Gastrocnemius medialis (tissue), 4 donors: Measurements from ENCODE around the gene VWA3B.
"Not testable (repeated sequence)": the region's sequence is repeated elsewhere in the genome, so short reads cannot be mapped to it uniquely, and the experiment has no call there.

Experiments used
- CTCF ChIP-seq, 5 experiments: fragments of 450-650 bp in 3 of 5; fragments of 200-600 bp in 2 of 5; sonication (generic) in 2 of 5; IDR thresholded peaks in 4 of 5; conservative IDR thresholded peaks in 1 of 5; 1 replicate in 4 of 5; 2 replicates in 1 of 5; pipeline ENCODE4 v1.5.1; 2016 to 2019; ENCODE audit warnings: antibody characterized with exemption in 5 of 5, mild to moderate bottlenecking in 3 of 5, moderate library complexity in 3 of 5
- POLR2A ChIP-seq, 2 donors: fragments of 450-650 bp; IDR thresholded peaks; one replicate each; pipeline ENCODE4 v1.6.1; 2017; ENCODE audit warnings: antibody characterized with exemption in 2 of 2, mild to moderate bottlenecking in 2 of 2, moderate library complexity in 2 of 2

GRCh38 chr2:98130073-98130472 lies 43.1 kb downstream of the VWA3B start:
- not testable (repeated sequence) for TF ChIP-seq CTCF (IDR thresholded peaks at IDR 0.05 in 4 of 5, conservative IDR thresholded peaks at IDR 0.05 in 1 of 5); POLR2A (IDR thresholded peaks at IDR 0.05)
